Neutrophil (primary cell): ENCODE measurements around the gene KHDRBS1.
"Not testable (repeated sequence)": the region's sequence is repeated elsewhere in the genome, so short reads cannot be mapped to it uniquely, and the experiment has no call there.

Experiments used
- H3K27ac ChIP-seq: fragments of 200-600 bp; sonication (generic); 2 replicates; pipeline ENCODE4 v1.5.1; 2016; ENCODE audit warnings: mild to moderate bottlenecking, moderate library complexity
- H3K27me3 ChIP-seq: fragments of 200-600 bp; sonication (generic); 2 replicates; pipeline ENCODE4 v1.6.0; 2016; ENCODE audit warnings: mild to moderate bottlenecking
- H3K36me3 ChIP-seq: fragments of 200-600 bp; sonication (generic); 2 replicates; pipeline ENCODE4 v1.5.1; 2017
- H3K4me1 ChIP-seq, 2 experiments: fragments of 200-600 bp in 1 of 2; sonication (generic) in 1 of 2; 1 replicate in 1 of 2; 2 replicates in 1 of 2; pipeline versions ENCODE4 v1.5.1 to v1.6.1; 2013 to 2016; ENCODE audit warnings: low read depth in 1 of 2, low read length in 1 of 2, mild to moderate bottlenecking in 1 of 2, moderate library complexity in 1 of 2; ENCODE audit not compliant: control insufficient read depth in 1 of 2, insufficient read depth in 1 of 2
- H3K4me3 ChIP-seq, 2 experiments: fragments of 200-600 bp in 1 of 2; sonication (generic) in 1 of 2; 1 replicate in 1 of 2; 2 replicates in 1 of 2; pipeline ENCODE4 v1.5.1; 2013 to 2016; ENCODE audit warnings: low read depth in 1 of 2, low read length in 1 of 2, mild to moderate bottlenecking in 1 of 2, moderate library complexity in 1 of 2
- H3K9me3 ChIP-seq: fragments of 200-600 bp; sonication (generic); 2 replicates; pipeline ENCODE4 v1.5.1; 2016
- CTCF ChIP-seq: fragments of 200-600 bp; sonication (generic); IDR thresholded peaks from 2 replicates; pipeline ENCODE4 v1.5.1; 2016; ENCODE audit warnings: antibody characterized with exemption

The KHDRBS1 gene

DNA sequence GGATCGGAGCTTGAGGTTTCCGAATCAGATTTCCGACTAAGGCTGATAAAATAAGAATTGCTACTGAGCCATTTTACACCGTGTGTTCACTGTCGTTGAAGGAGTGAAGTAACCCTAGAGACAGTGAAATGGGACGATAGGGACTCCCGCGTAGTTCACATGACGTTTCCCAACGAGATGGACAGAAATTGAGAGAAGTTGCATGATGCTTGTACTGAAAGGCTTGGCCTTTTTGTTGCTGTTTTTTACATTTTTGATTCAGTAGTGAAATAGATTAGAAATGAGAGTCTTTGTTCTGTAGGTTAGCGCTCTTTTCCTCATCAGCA is 1.2 kb downstream of the KHDRBS1 start:
- Histone ChIP-seq H3K4me3 (peak overlapping the region; percentile 96), H3K27ac (peak overlapping the region; percentile 99), H3K4me1 (peaks cover 29 to 30% of the 10 kb centered on the region in 2 experiments), H3K36me3 (peaks cover 4% of the 10 kb centered on the region), H3K27me3 (no peaks in the 10 kb centered on the region), H3K9me3 (no peaks in the 10 kb centered on the region)
- TF ChIP-seq CTCF, result no peak

- H3K4me3 ChIP-seq, result no peak overlapping the region
- TF ChIP-seq CTCF, result no peak
- H3K27ac ChIP-seq, result peak overlapping the region; percentile 47
- peaks cover 18 to 23% of the 10 kb centered on the region in 2 experiments for H3K4me1 ChIP-seq
- no peaks in the 10 kb centered on the region for H3K9me3 ChIP-seq
- peaks cover 4% of the 10 kb centered on the region for H3K36me3 ChIP-seq
- H3K27me3 ChIP-seq, result no peaks in the 10 kb centered on the region
Measured at GRCh38 chr1:32020339-32020738, 6.7 kb downstream of the KHDRBS1 start.

DNA sequence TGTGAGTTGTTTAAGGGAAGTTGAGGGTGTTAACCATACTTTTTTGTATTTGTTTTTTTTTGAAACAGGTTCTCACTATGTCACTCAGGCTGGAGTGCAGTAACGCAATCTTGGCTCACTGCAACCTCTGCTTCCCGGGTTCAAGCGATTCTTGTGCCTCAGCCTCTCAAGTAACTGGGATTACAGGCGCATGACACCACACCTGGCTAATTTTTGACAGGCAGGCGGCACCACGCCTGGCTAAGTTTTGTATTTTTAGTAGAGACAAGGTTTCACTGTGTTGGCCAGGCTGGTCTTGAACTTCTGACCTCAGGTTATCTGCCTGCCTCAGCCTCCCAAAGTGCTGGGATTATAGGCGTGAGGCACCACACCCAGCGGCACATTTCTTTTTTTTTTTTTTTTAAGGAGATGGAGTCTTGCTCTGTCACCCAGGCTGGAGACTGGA is 7.9 kb downstream of the KHDRBS1 start:
- peak overlapping the region; percentile 15 for H3K27ac ChIP-seq
- not testable (repeated sequence) for H3K27me3 ChIP-seq, H3K4me3 ChIP-seq, H3K9me3 ChIP-seq, H3K4me1 ChIP-seq, H3K36me3 ChIP-seq

- Histone ChIP-seq H3K36me3 (no peaks in the 10 kb centered on the region), H3K27ac (no peak overlapping the region), H3K4me3 (no peak overlapping the region), H3K9me3 (no peaks in the 10 kb centered on the region), H3K4me1 (peaks cover 4 to 8% of the 10 kb centered on the region in 2 experiments), H3K27me3 (no peaks in the 10 kb centered on the region)
- no peak for TF ChIP-seq CTCF
Measured at GRCh38 chr1:32023351-32023750, 9.7 kb downstream of the KHDRBS1 start.

DNA sequence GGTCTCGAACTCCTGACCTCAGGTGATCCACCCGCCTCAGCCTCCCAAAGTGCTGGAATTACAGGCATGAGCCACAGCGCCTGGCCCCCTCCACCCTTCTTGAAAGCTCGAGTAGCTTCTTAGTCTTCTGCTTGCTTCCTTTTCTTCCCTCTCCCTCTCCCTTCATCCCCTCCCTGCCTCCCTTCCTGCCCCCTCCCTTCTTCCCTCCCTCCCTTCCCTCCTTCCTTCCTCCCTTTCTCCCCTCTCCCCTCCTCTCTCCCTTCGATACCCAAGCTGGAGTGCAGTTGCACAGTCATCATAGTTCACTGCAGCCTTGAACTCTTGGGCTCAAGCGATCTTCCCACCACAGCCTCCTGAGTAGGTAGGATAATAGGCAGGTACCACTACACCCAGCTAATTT is 11.8 kb downstream of the KHDRBS1 start:
- no peak for TF ChIP-seq CTCF
- Histone ChIP-seq H3K27ac (no peak overlapping the region), H3K36me3 (no peaks in the 10 kb centered on the region), H3K9me3 (no peaks in the 10 kb centered on the region), H3K4me1 (peaks cover 0 to 4% of the 10 kb centered on the region in 2 experiments), H3K4me3 (no peak overlapping the region), H3K27me3 (no peaks in the 10 kb centered on the region)

- H3K4me3 ChIP-seq, result no peak overlapping the region
- no peak for TF ChIP-seq CTCF
- H3K36me3 ChIP-seq, result peaks cover 27% of the 10 kb centered on the region
- no peaks in the 10 kb centered on the region for H3K27me3 ChIP-seq
- no peaks in the 10 kb centered on the region for H3K9me3 ChIP-seq
- H3K27ac ChIP-seq, result no peak overlapping the region
- no peaks in the 10 kb centered on the region for H3K4me1 ChIP-seq
Measured at GRCh38 chr1:32028746-32029145, 15.1 kb downstream of the KHDRBS1 start.
